ENCODE measurements around the gene ZFP69.

- TF ChIP-seq CTCF (IDR thresholded peaks at IDR 0.05; ENCODE audit: borderline replicate concordance, extremely low read depth, low read length, poor library complexity, severe bottlenecking) (no peak), EZH2 (IDR thresholded peaks at IDR 0.05; ENCODE audit: borderline replicate concordance, low read depth, low read length, severe bottlenecking) (no peak)
Measured at GRCh38 chr1:40530735-40531380, 53.8 kb downstream of the ZFP69 start.
